Sigmoid colon (tissue), 4 donors: ENCODE data around the gene SORCS2.

ENCODE experiments used
- POLR2AphosphoS5 ChIP-seq, 4 donors: sonication (generic); formaldehyde crosslinking; IDR thresholded peaks; one replicate each; pipeline ENCODE4 v1.6.1; 2017; ENCODE audit warnings: antibody characterized with exemption in 4 of 4
- TF ChIP-seq, protein P1 (sequence below), 4 experiments: fragments of 450-650 bp in 3 of 4; fragments of 200-600 bp in 1 of 4; IDR thresholded peaks; one replicate each; pipeline ENCODE4 v1.5.1; 2016 to 2019; ENCODE audit warnings: antibody characterized with exemption in 4 of 4, mild to moderate bottlenecking in 3 of 4, moderate library complexity in 2 of 4

DNA sequence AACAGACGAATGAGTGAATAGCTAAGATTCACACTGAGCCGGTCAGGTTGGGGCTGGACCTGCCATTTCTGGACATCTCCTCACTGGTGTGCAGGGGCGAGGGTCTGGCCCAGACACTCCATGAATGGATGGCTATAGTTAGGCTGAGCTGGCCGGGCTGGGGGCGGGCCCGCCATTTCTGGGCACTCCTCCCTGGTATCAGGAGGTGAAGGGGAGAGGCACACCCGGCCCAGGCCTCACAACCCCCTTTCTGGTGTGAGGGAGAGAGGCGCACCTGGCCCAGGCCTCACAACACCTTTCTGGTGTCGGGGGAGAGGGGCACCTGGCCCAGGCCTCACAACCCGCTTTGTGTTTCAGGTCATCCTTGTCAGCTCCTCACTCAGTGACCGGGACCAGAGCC, 445.6 kb downstream of the SORCS2 start:
- TF ChIP-seq, protein P1, sequence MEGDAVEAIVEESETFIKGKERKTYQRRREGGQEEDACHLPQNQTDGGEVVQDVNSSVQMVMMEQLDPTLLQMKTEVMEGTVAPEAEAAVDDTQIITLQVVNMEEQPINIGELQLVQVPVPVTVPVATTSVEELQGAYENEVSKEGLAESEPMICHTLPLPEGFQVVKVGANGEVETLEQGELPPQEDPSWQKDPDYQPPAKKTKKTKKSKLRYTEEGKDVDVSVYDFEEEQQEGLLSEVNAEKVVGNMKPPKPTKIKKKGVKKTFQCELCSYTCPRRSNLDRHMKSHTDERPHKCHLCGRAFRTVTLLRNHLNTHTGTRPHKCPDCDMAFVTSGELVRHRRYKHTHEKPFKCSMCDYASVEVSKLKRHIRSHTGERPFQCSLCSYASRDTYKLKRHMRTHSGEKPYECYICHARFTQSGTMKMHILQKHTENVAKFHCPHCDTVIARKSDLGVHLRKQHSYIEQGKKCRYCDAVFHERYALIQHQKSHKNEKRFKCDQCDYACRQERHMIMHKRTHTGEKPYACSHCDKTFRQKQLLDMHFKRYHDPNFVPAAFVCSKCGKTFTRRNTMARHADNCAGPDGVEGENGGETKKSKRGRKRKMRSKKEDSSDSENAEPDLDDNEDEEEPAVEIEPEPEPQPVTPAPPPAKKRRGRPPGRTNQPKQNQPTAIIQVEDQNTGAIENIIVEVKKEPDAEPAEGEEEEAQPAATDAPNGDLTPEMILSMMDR (IDR thresholded peaks at IDR 0.05), result no peak
- no peak for TF ChIP-seq POLR2AphosphoS5 (IDR thresholded peaks at IDR 0.05)
